Measurements from ENCODE around the gene SRL. TPM values are rescaled to one million over a fixed set of nuclear protein-coding genes. Genes with fewer than 3 reads are reported as not detected.
"Not testable (repeated sequence)": the region's sequence is repeated elsewhere in the genome, so short reads cannot be mapped to it uniquely, and the experiment has no call there.

SRL gene
- polyA plus RNA-seq, 1 of the 3 experiments (the other 2 are of a cell fraction), result not detected

DNA sequence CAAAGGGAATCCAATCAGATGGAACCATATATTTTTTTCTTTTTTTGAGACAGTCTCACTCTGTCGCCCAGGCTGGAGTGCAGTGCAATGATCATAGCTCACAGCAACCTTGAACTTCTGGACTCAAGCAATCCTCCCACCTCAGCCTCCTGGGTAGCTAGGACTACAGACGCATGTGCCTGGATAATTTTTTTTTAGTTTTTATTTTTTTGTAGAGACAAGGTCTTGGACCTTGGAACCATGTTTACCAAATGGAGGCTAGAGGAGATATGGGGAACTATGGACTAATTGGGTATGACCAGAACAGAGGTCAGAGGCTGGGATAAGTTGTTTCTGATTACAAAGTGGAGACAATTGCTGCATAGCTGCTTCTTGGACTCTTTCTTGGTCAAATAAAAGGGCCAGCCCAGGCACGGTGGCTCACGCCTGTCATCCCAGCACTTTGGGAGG is 84.5 kb downstream of the SRL start:
- Histone ChIP-seq H3K27me3 (ENCODE audit: insufficient read depth) (no peaks in the 10 kb centered on the region), H3K4me1 (ENCODE audit: control insufficient read depth in 1 of 2, insufficient read depth in 2 of 2, low read depth in 1 of 2, low read length in 1 of 2) (peaks cover 0 to 2% of the 10 kb centered on the region in 2 experiments; a peak in 1 of 4 replicates), H3K27ac (ENCODE audit: low read depth in 2 of 2, low read length in 1 of 2) (no peak overlapping the region), H3K79me2 (ENCODE audit: insufficient read depth) (no peaks in the 10 kb centered on the region), H3K4me3 (ENCODE audit: low read depth in 2 of 2, low read length in 1 of 2) (no peak overlapping the region), H3K9me3 (no peaks in the 10 kb centered on the region), H3K9me2 (no peaks in the 10 kb centered on the region), H2AFZ (ENCODE audit: low read depth) (no peak overlapping the region), H3F3A (replicated peaks; ENCODE audit: insufficient read depth) (no peaks in the 10 kb centered on the region), H3K9ac (no peak overlapping the region), H3K4me2 (no peak overlapping the region), H4K20me1 (ENCODE audit: insufficient read depth) (no peaks in the 10 kb centered on the region), H3K36me3 (replicated peaks in 1 of 2; ENCODE audit: control insufficient read depth in 1 of 2, insufficient read depth in 2 of 2, low read length in 1 of 2) (no peaks in the 10 kb centered on the region)
- TF ChIP-seq SIN3A (IDR thresholded peaks at IDR 0.05; ENCODE audit: borderline replicate concordance, low read depth, low read length), result no peak
- TF ChIP-seq, protein P1, sequence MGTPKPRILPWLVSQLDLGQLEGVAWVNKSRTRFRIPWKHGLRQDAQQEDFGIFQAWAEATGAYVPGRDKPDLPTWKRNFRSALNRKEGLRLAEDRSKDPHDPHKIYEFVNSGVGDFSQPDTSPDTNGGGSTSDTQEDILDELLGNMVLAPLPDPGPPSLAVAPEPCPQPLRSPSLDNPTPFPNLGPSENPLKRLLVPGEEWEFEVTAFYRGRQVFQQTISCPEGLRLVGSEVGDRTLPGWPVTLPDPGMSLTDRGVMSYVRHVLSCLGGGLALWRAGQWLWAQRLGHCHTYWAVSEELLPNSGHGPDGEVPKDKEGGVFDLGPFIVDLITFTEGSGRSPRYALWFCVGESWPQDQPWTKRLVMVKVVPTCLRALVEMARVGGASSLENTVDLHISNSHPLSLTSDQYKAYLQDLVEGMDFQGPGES (IDR thresholded peaks at IDR 0.05; ENCODE audit: low read depth, low read length), result no peak
- no peak for DNase-seq
- ChIA-PET CTCF (interaction anchor here (1.0 kb wide), 1 partner anchor 175 kb away, joined by 3 read pairs; no protein-coding TSS in a partner anchor), POLR2A (no interaction called here)
- 86% methylated on average over 4 of the region's 4 CpGs for WGBS (ENCODE audit: low lambda C conversion rate)

DNA sequence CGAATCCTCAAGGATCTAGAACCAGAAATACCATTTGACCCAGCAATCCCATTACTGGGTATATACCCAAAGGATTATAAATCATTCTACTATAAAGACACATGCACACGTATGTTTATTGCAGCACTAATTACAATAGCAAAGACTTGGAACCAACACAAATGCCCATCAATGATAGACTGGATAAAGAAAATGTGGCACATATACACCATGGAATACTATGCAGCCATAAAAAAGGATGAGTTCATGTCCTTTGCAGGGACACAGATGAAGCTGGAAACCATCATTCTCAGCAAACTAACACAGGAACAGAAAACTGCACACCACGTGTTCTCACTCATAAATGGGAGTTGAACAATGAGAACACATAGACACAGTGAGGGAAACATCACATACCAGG is 85.4 kb downstream of the SRL start:
- H3K36me3 ChIP-seq (replicated peaks in 1 of 2; ENCODE audit: control insufficient read depth in 1 of 2, insufficient read depth in 2 of 2, low read length in 1 of 2); H2AFZ ChIP-seq (ENCODE audit: low read depth); H3K4me3 ChIP-seq (ENCODE audit: low read depth in 2 of 2, low read length in 1 of 2); H3K4me2 ChIP-seq; H3K4me1 ChIP-seq (ENCODE audit: control insufficient read depth in 1 of 2, insufficient read depth in 2 of 2, low read depth in 1 of 2, low read length in 1 of 2); H3K27ac ChIP-seq (ENCODE audit: low read depth in 2 of 2, low read length in 1 of 2); DNase-seq; H3K27me3 ChIP-seq (ENCODE audit: insufficient read depth); H3F3A ChIP-seq (replicated peaks; ENCODE audit: insufficient read depth); H3K79me2 ChIP-seq (ENCODE audit: insufficient read depth); H3K9me2 ChIP-seq; H4K20me1 ChIP-seq (ENCODE audit: insufficient read depth); H3K9ac ChIP-seq; H3K9me3 ChIP-seq; CTCF ChIA-PET; POLR2A ChIA-PET: not testable (repeated sequence)
- 31% methylated on average over 3 of the region's 3 CpGs for WGBS (ENCODE audit: low lambda C conversion rate)

DNA sequence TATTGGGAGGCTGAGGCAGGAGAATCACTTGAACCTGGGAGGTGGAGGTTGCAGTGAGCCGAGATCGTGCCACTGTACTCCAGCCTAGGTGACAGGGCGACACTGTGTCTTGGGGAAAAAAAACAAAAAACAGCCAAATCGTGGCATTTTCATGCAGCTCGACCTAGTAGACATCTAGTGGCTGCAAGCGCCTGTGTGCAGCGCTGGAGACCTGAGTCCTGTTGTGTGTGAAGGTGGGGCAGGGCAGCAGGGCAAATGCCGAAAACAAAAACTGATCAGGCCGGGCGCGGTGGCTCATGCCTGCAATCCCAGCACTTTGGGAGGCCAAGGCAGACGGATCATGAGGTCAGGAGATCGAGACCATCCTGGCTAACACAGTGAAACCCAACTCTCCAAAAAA is 88.5 kb downstream of the SRL start:
- H3F3A ChIP-seq (replicated peaks; ENCODE audit: insufficient read depth); H3K9me3 ChIP-seq; H3K27me3 ChIP-seq (ENCODE audit: insufficient read depth); POLR2A ChIA-PET; H3K9me2 ChIP-seq; H3K4me1 ChIP-seq (ENCODE audit: control insufficient read depth in 1 of 2, insufficient read depth in 2 of 2, low read depth in 1 of 2, low read length in 1 of 2); H3K79me2 ChIP-seq (ENCODE audit: insufficient read depth); H3K36me3 ChIP-seq (replicated peaks in 1 of 2; ENCODE audit: control insufficient read depth in 1 of 2, insufficient read depth in 2 of 2, low read length in 1 of 2); H3K9ac ChIP-seq; DNase-seq; CTCF ChIA-PET; H2AFZ ChIP-seq (ENCODE audit: low read depth); H3K4me2 ChIP-seq; H3K27ac ChIP-seq (ENCODE audit: low read depth in 2 of 2, low read length in 1 of 2); H3K4me3 ChIP-seq (ENCODE audit: low read depth in 2 of 2, low read length in 1 of 2); H4K20me1 ChIP-seq (ENCODE audit: insufficient read depth): not testable (repeated sequence)
- WGBS (ENCODE audit: low lambda C conversion rate), result 84% methylated on average over 13 of the region's 13 CpGs

DNA sequence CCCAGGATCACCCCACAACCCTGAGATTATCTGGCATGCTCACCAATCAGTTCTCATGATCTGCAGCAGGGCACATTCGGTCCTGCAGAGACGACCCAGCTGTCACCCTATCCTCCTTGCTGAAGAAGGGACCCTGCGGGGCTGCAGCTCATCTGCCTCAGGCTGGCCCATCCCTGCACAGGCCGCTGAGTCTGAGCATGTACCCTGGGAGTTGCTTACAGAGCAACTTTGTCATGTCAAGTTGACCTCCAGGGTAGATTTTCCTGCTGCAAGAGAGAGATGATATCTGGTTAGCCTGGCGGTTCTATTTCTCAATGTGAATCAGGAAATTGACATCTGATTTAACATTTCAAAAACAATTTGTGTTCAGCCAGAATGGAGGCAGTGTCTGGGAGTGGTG is 89.6 kb downstream of the SRL start:
- WGBS (ENCODE audit: low lambda C conversion rate), result 46% methylated on average over 4 of the region's 5 CpGs

More for the DNA sequence above, 89.6 kb downstream of the SRL start:
- Histone ChIP-seq H3K9me3 (no peaks in the 10 kb centered on the region), H3K9me2 (no peaks in the 10 kb centered on the region), H3K4me2 (no peak overlapping the region), H4K20me1 (ENCODE audit: insufficient read depth) (no peaks in the 10 kb centered on the region), H3K4me3 (ENCODE audit: low read depth in 2 of 2, low read length in 1 of 2) (no peak overlapping the region), H3K27me3 (ENCODE audit: insufficient read depth) (no peaks in the 10 kb centered on the region), H3K27ac (ENCODE audit: low read depth in 2 of 2, low read length in 1 of 2) (no peak overlapping the region), H3K36me3 (replicated peaks in 1 of 2; ENCODE audit: control insufficient read depth in 1 of 2, insufficient read depth in 2 of 2, low read length in 1 of 2) (no peaks in the 10 kb centered on the region), H3F3A (replicated peaks; ENCODE audit: insufficient read depth) (no peaks in the 10 kb centered on the region), H3K9ac (no peak overlapping the region), H3K79me2 (ENCODE audit: insufficient read depth) (no peaks in the 10 kb centered on the region), H2AFZ (ENCODE audit: low read depth) (no peak overlapping the region), H3K4me1 (ENCODE audit: control insufficient read depth in 1 of 2, insufficient read depth in 2 of 2, low read depth in 1 of 2, low read length in 1 of 2) (peaks cover 0 to 6% of the 10 kb centered on the region in 2 experiments; a peak in 1 of 4 replicates)
- peak; percentile 48 for DNase-seq
- CTCF ChIA-PET, result interaction anchor here (0.5 to 1.5 kb wide), 2 partner anchors 25 to 102 kb away, joined by 3 read pairs; no protein-coding TSS in a partner anchor
- TF ChIP-seq ELF1 (IDR thresholded peaks at IDR 0.05) (no peak), GATA2 (CRISPR knock-in tag; IDR thresholded peaks at IDR 0.05) (peak; percentile 59)
- POLR2A ChIA-PET, result no interaction called here
